PFSK-1 (cell line): Measurements from ENCODE around the gene NPHS2.

Experiments
- FOXP2 ChIP-seq: optimal IDR thresholded peaks from 2 replicates; pipeline ENCODE3; 2011; ENCODE audit warnings: borderline replicate concordance, control low read depth, inconsistent platforms; ENCODE audit not compliant: insufficient read depth; ENCODE audit errors: extremely low read length, extremely low read depth
- POLR2AphosphoS5 ChIP-seq: IDR thresholded peaks from 2 replicates; pipeline ENCODE4 v1.6.1; 2012; ENCODE audit warnings: low read depth, mild to moderate bottlenecking, control low read depth, low read length, moderate library complexity
- SIN3A ChIP-seq: IDR thresholded peaks from 2 replicates; pipeline ENCODE4 v1.6.1; 2012; ENCODE audit warnings: mild to moderate bottlenecking, low read length, moderate library complexity, borderline replicate concordance; ENCODE audit not compliant: insufficient read depth
- TAF1 ChIP-seq: IDR thresholded peaks from 2 replicates; pipeline ENCODE4 v1.6.1; 2012; ENCODE audit warnings: low read length, control low read depth, borderline replicate concordance; ENCODE audit not compliant: insufficient read depth
- TF ChIP-seq, protein P1 (sequence below), 2 experiments: IDR thresholded peaks; 2 replicates each; pipeline versions ENCODE4 v1.6.1 to v1.8.0; 2011 to 2012; ENCODE audit warnings: low read depth in 2 of 2, low read length in 2 of 2, control low read depth in 1 of 2, inconsistent platforms in 1 of 2, mild to moderate bottlenecking in 1 of 2, moderate library complexity in 1 of 2; ENCODE audit not compliant: insufficient read depth in 1 of 2

Gene NPHS2

DNA sequence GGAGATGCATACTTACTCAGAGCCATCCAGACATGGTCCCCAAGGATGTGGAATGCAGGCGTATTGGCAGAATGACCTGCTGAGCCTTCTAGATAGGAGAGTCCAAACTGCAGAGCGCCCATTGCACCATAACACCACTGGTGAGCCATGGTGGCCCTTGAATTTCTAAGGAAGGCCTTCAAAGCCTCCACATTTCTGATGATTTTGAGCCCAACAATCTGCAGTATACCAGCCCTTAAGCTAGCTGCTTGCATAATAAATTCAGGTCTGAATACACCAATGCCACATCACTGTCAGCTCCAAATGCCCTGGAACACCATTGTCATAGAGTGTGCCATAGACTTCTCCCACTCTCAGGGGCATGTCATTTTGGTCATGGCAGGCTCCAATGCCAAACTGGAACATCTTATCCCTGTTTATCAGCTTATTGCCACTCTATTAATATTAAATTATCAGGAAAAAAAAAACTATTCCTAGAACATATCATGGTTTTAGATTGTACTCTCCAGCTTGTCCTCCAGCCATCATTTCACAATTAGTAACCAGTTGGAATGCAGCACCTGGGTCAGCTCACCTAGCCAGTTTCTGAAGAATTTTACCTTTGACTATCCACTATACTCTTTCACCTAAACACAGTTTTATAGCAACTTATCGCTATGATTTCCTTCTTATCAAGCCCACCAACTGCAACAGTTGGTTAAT, 26.9 kb downstream of the NPHS2 start:
- TF ChIP-seq TAF1 (no peak), FOXP2 (no peak), POLR2AphosphoS5 (no peak), SIN3A (no peak)
- TF ChIP-seq, protein P1, sequence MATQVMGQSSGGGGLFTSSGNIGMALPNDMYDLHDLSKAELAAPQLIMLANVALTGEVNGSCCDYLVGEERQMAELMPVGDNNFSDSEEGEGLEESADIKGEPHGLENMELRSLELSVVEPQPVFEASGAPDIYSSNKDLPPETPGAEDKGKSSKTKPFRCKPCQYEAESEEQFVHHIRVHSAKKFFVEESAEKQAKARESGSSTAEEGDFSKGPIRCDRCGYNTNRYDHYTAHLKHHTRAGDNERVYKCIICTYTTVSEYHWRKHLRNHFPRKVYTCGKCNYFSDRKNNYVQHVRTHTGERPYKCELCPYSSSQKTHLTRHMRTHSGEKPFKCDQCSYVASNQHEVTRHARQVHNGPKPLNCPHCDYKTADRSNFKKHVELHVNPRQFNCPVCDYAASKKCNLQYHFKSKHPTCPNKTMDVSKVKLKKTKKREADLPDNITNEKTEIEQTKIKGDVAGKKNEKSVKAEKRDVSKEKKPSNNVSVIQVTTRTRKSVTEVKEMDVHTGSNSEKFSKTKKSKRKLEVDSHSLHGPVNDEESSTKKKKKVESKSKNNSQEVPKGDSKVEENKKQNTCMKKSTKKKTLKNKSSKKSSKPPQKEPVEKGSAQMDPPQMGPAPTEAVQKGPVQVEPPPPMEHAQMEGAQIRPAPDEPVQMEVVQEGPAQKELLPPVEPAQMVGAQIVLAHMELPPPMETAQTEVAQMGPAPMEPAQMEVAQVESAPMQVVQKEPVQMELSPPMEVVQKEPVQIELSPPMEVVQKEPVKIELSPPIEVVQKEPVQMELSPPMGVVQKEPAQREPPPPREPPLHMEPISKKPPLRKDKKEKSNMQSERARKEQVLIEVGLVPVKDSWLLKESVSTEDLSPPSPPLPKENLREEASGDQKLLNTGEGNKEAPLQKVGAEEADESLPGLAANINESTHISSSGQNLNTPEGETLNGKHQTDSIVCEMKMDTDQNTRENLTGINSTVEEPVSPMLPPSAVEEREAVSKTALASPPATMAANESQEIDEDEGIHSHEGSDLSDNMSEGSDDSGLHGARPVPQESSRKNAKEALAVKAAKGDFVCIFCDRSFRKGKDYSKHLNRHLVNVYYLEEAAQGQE (IDR thresholded peaks at IDR 0.05; ENCODE audit: insufficient read depth in 1 of 2, low read depth in 2 of 2, low read length in 2 of 2), result no peak

DNA sequence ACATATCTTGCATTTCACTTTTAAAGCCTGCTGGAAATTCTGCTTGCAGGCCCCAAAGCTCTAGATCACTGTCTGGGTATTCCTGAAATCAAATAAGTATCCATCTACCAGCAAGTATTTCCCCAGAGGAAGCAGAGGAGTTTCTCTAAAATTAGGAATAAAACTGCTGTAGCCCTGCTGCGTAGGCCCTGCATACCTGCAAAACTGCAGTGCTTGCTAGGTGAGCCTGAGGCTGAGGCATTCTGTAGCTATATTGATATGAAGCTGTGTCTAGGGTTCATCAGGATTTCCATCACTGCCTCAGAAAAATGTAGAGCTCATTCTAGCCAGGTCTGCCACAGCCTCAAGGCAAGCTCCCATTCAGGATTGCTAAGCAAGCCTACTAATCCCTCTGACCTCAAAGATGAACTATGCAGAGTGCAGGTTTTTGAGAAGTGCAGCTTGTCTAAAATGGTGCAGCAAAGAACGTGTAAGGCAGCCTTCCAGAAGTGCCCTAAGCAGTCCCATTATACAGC, 28.7 kb downstream of the NPHS2 start:
- TF ChIP-seq, protein P1 (IDR thresholded peaks at IDR 0.05; ENCODE audit: insufficient read depth in 1 of 2, low read depth in 2 of 2, low read length in 2 of 2), result no peak
- TF ChIP-seq POLR2AphosphoS5 (no peak), FOXP2 (no peak), SIN3A (no peak), TAF1 (no peak)

DNA sequence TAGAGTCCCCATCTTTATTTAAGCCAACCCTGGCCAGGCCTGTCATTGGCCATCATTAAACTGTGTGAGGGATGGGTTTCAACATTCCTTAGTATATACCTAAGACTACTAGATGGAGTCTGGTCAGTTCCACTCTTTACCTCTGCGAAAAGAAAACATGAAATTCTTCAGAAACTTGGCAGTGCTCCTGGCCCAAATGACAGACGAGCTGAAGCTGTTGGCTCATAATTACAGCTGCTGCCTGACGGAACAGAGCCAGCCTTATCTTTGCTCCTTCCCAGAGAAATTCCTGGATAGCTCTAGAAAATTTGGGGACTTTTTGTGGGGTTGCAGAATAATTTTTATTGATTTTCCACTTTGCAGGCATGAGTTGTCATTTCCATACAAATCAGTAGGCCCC, 30.4 kb downstream of the NPHS2 start:
- no peak for TF ChIP-seq POLR2AphosphoS5
- TF ChIP-seq, protein P1 (IDR thresholded peaks at IDR 0.05; ENCODE audit: insufficient read depth in 1 of 2, low read depth in 2 of 2, low read length in 2 of 2), result no peak
- TF ChIP-seq FOXP2, result no peak
- no peak for TF ChIP-seq SIN3A
- TF ChIP-seq TAF1, result no peak

DNA sequence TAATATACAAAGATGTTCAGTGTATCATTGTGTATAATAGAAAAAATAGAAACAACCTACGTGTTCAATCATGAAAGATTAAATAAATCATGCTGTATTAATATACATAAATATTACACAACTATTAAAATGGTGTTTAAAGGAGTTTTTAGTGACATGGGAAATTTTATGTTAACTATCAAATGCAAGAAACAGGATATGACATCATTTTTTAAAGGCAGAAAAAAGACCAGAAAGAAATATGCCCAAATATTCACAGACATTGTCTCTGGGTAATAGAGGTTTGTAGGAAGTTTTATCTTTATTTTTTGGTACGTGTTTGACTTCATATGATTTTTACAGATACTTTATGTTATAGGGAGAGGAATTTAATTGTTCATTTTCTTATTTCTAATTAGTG, 34.0 kb downstream of the NPHS2 start:
- TF ChIP-seq POLR2AphosphoS5 (no peak), SIN3A (no peak), TAF1 (no peak), FOXP2 (no peak)
- TF ChIP-seq, protein P1 (IDR thresholded peaks at IDR 0.05; ENCODE audit: insufficient read depth in 1 of 2, low read depth in 2 of 2, low read length in 2 of 2), result no peak
